Ovary (tissue), 3 donors: ENCODE measurements around the gene FTCD.

Source experiments
- CTCF ChIP-seq, 3 donors: fragments of 450-650 bp in 2 of 3; fragments of 200-600 bp in 1 of 3; IDR thresholded peaks; one replicate each; pipeline versions ENCODE4 v1.5.1 to v1.8.0; 2016 to 2022; ENCODE audit warnings: antibody characterized with exemption in 3 of 3, mild to moderate bottlenecking in 1 of 3
- EP300 ChIP-seq: sonication (generic); formaldehyde crosslinking; IDR thresholded peaks from one replicate; pipeline ENCODE4 v1.6.1; 2017; ENCODE audit warnings: antibody characterized with exemption
- donor health status: DM: no; HTN: no; CAD: no.

- TF ChIP-seq CTCF (IDR thresholded peaks at IDR 0.05) (no peak), EP300 (no peak)
These were observed 2.5 kb downstream of the FTCD start for GRCh38 chr21:46152927-46153246.
